Stimulated activated CD8-positive, alpha-beta memory T cell treated with anti-CD3 and anti-CD28 coated beads, Interleukin-12 subunit alpha, Interleukin-12 subunit beta, amount 100 ng/mL, for 1 hour (primary cell): Measurements from ENCODE around the gene WASF3.

ENCODE experiments used
- DNase-seq: peaks from one replicate; pipeline ENCODE4 v3.0.0-alpha.2; 2020; ENCODE audit warnings: low read depth

The WASF3 gene

GRCh38 chr13:26548205-26548765 is 9.2 kb upstream of the WASF3 start:
- no peak for DNase-seq

- DNase-seq: no peak
Observed at GRCh38 chr13:26549713-26550112, 7.8 kb upstream of the WASF3 start.

- DNase-seq: no peak
Observed at GRCh38 chr13:26551255-26551860, 6.1 kb upstream of the WASF3 start.

GRCh38 chr13:26555413-26555812 is 2.1 kb upstream of the WASF3 start:
- DNase-seq: no peak

GRCh38 chr13:26557051-26557392 is 461 bp upstream of the WASF3 start:
- DNase-seq: no peak

GRCh38 chr13:26558074-26558805 is 757 bp downstream of the WASF3 start:
- no peak for DNase-seq

GRCh38 chr13:26558987-26559386 is 1.5 kb downstream of the WASF3 start:
- DNase-seq: no peak

GRCh38 chr13:26560456-26560855 is 3.0 kb downstream of the WASF3 start:
- DNase-seq: no peak

- DNase-seq: no peak
Observed at GRCh38 chr13:26561067-26561466, 3.6 kb downstream of the WASF3 start.

- no peak for DNase-seq
Observed at GRCh38 chr13:26561651-26562511, 4.4 kb downstream of the WASF3 start.

GRCh38 chr13:26562512-26562890 is 5.0 kb downstream of the WASF3 start:
- no peak for DNase-seq

- DNase-seq: no peak
Observed at GRCh38 chr13:26563713-26564112, 6.2 kb downstream of the WASF3 start.

GRCh38 chr13:26568132-26568815 is 10.8 kb downstream of the WASF3 start:
- no peak for DNase-seq

- no peak for DNase-seq
Observed at GRCh38 chr13:26571518-26571917, 14.0 kb downstream of the WASF3 start.

GRCh38 chr13:26575244-26575643 is 17.8 kb downstream of the WASF3 start:
- no peak for DNase-seq

GRCh38 chr13:26579580-26579979 is 22.1 kb downstream of the WASF3 start:
- no peak for DNase-seq

- DNase-seq: no peak
Observed at GRCh38 chr13:26583662-26584061, 26.2 kb downstream of the WASF3 start.

GRCh38 chr13:26584713-26585112 is 27.2 kb downstream of the WASF3 start:
- DNase-seq: no peak

- DNase-seq: no peak
Observed at GRCh38 chr13:26585136-26585535, 27.7 kb downstream of the WASF3 start.

- no peak for DNase-seq
Observed at GRCh38 chr13:26587251-26587650, 29.8 kb downstream of the WASF3 start.

GRCh38 chr13:26589226-26589625 is 31.7 kb downstream of the WASF3 start:
- DNase-seq: no peak

- DNase-seq: no peak
Observed at GRCh38 chr13:26589754-26590153, 32.3 kb downstream of the WASF3 start.
